HG03432 (cell line): ENCODE data around the gene S100A7A.
"Not testable (repeated sequence)": the region's sequence is repeated elsewhere in the genome, so short reads cannot be mapped to it uniquely, and the experiment has no call there.

ENCODE experiments used
- ATAC-seq: cut with Tn5 transposase; IDR thresholded peaks from one replicate; pipeline ENCODE4 v1.9.1; 2021; ENCODE audit warnings: mild to moderate bottlenecking, moderate library complexity; ENCODE audit not compliant: unreplicated experiment

Gene S100A7A

GRCh38 chr1:153419436-153419793 is 3.1 kb downstream of the S100A7A start:
- ATAC-seq, result not testable (repeated sequence)

DNA sequence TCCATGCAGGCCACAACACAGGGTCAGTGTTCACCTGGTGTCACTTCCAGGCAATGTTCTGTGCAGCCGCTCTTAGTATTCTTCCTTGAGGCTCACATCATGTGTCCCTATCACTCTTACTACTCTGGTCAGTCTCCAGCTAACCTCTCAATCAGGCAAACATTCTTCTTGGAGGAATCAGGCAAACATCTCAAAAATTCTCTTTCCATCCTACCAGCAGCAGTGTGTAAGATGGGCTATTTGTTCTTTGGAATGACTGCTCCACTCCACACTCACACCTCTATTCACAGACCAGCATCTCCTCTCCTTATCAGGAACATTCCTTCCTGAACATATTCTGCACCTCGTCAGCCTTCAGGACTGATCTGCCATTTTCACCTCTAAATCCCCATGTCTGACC is 4.0 kb downstream of the S100A7A start:
- ATAC-seq, result no peak

DNA sequence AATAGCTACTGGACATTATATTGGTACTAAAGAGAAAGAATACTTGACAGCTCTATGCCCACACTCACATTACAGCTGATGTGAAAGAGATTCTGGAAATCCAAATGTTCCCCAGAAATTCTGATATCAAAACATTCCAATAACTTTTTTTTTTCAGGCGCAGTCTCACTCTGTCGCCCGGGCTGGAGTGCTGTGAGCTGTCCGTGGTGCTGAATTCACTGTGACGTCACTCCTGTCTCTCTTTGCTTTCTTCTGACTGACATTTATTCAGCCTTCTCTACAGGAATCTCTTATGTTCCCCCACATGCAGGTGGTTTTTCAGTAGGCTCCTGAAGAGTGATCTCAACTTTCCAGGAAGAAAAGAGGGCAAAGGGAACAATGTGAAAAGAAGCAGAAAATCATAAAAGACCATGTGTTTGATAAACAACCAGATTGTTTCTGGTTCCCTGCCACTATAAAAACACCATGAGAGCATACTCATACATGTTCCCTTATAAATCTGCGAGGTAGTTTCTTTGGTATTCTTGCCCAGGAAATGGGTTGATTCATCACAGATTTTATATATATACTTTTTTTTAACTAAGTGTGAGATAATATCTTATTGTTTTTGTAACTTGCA is 6.2 kb downstream of the S100A7A start:
- ATAC-seq, result no peak

- ATAC-seq, result no peak
These were observed 10.5 kb downstream of the S100A7A start for GRCh38 chr1:153426809-153427208.

GRCh38 chr1:153428073-153428638 is 11.8 kb downstream of the S100A7A start:
- no peak for ATAC-seq

- ATAC-seq, result no peak
These were observed 12.5 kb downstream of the S100A7A start for GRCh38 chr1:153428791-153429190.

DNA sequence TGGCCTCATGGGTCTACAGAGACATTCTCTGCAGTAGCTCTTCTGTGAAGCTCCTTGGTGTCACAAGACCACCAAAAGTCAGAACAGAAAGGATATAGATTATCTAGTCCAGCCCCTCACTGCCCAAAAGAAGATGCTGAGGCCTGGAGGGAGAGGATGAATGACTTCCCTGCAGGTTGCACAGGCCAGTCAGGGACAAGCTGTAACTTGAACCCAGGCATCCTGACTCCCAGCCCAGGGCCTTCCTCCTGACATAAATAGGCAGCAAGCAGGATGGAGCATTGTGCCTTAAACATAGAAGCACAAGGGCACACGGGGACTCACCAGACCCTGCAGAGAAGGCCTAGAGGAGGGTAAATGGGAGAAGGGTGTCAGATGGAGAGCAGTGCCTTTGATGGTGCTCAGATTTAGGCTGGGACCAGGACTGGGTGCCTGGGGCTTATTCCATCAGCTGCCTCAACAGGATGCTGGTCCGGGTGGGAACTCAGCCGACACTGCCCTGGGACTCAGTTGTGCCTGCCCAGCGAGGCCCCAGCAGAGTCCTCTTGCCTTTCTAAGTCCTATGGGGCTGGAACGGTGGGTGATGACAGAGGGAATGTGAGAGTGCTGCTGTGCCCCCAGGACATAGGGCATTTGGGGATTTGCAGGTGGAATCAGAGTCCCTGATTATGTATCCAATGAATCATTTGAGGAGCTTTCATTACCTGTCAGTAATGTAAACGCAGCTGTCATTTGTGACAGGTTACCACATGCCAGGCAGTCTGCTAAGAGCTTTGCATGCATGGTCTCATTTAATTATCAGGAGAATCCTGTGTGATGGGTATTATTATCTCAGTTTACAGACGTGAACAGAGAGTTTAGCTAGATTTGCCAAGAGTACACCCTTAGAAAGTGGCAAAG is 13.2 kb downstream of the S100A7A start:
- no peak for ATAC-seq

DNA sequence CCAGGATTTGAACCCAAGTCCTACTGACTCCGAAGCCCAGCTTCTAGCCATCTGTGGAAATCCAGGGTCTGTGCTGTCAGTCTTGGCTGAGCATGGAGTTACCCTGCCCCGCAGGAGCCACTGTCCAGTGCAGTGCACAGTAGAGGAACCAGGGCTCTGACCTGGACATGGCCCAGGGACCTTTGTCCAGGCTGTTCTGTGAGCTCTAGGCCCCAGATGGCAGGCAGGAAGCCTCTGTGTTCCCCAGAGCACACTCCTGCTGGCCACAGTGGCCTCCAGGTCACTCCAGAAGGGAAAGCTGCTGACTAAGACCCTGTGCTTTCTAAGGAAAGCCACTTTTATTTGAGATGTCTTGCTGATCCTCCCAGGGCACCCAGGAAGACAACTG is 13.8 kb downstream of the S100A7A start:
- ATAC-seq, result no peak

- ATAC-seq, result no peak
These were observed 14.2 kb downstream of the S100A7A start for GRCh38 chr1:153430561-153430960.

- no peak for ATAC-seq
These were observed 14.7 kb downstream of the S100A7A start for GRCh38 chr1:153431002-153431401.

DNA sequence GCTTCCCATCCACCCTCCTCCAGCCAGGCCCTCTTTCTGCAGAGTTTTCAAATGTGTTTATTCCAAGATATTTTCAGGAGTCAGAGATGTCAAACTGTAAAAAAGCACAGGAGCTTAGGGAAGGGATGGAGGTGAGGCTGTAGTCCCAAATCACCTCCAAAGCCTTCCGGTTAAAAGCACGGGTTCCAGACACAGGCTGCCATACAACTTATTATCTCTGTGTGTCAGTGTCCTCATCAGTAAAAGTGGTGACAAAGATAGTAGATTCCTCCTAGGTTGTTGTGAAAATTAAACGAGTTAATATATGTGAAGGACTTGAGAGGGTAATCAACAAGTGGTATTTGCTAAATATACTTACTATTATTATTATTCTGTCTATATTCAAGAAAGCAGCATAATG is 15.1 kb downstream of the S100A7A start:
- ATAC-seq, result no peak

GRCh38 chr1:153431928-153432327 is 15.6 kb downstream of the S100A7A start:
- ATAC-seq, result no peak

DNA sequence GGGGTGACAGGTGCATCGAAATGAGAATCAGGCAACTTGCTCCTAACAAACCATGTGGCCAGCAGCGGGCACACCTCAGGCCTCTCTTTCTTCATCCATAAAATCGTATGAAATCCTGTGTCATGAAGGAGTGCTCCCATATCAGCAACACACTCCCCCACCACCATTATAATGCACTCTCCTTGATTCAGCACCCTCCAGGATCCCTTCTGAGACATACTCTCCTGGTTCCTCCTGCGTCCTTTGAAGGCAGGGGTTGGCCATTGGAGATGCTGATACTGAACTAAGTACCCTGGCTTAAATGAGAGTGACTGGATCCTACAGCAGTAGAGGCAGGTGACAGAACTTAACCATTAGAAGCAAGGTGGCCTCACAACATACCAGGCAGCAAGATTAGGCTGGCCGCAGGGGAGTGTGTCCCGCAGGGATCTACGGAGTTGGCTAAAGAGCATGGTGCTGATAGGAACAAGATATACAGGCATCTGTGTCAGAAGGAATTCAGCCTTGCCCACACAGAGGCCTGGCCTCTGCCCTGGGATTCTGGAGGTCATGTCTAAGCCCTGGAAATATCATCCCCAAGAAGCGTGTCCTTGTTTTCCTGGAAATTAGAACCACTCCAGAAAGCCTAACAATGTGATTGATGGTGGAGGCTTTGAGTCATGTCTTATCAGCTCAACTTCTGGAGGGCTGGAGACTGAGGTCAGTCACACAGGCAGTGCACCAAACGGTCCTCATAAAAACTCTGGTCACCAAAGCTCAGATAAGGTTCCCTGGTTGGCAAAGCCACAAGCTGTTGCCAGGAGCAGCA is 16.8 kb downstream of the S100A7A start:
- no peak for ATAC-seq

- ATAC-seq, result no peak
These were observed 18.6 kb downstream of the S100A7A start for GRCh38 chr1:153434746-153435455.

DNA sequence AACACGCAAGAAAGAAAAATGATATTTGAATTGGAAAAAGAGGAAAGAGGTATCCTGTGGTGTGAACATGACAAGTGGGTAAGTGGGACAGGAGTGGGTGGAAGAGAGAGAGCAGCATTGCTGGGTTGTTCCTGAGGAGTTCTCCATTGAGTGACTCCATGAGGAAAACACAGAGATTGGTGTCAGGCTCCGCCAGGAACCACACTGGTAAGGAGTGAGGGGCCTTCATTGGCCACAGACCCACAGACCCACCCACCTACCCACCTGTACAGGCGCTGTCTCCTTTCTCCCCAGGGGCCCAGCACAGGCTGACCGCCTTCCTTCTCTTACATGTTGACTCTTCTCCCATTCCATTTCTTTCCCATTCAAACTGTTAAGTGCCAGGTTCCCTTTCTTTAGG is 20.9 kb downstream of the S100A7A start:
- ATAC-seq, result no peak

DNA sequence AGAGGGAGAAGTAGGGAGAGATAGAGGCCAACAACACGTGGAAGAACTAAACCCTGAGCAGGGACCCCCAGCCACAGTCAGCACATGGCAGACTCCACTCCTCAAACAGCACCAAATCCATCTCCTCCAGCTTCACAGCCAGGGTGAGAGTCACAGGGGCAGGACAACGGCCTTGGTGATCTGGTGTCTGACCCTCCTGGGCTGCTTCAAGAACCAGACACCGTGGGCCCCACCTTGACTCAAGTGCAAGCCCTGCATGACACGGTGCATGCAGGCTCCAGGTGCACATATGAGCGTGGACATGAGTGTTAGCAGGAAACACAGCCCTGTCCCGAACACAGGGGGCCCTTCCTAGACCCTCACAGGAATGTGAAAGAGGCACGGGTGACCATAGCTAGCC is 22.3 kb downstream of the S100A7A start:
- no peak for ATAC-seq

GRCh38 chr1:153439273-153439672 is 23.0 kb downstream of the S100A7A start:
- ATAC-seq, result no peak

- no peak for ATAC-seq
These were observed 25.0 kb downstream of the S100A7A start for GRCh38 chr1:153441238-153441755.

DNA sequence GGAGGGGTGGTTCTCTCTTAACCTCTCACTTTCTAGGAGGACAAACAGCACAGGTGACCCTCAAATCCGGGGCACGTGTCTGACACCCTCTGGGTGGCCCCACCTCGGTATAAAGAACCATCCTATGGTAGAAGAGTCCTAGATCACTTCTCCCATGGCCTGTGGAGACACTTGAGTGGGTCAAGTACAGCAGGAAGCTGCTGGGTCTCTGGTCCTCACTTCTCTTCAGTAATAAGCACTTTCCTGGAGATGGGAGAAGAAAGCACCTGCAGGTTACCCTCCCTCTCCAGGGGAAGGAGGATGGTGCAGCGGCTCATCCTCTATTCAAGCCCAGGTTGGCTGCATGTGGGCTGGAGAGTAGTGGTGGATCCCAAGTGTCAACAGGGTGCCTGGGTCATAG is 27.2 kb downstream of the S100A7A start:
- no peak for ATAC-seq

DNA sequence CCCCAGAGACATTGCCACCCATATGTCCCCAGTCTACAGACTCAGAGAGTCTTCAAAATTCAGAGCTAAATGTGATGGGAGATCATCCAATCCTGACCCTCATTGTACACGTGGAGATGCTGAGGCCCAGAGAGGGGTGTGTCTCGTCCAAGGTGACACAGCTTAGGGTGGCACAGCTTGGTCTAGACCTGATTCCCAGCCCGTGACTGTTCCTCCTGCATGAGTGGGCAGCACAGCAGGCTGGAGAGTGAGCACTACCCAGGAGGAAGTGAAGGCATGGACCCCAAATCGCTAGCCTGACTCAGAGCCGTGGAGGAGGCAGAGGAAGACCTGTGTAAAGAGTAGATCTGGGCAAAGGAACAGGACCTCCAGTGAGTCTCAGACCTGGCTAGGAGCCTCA is 27.8 kb downstream of the S100A7A start:
- ATAC-seq, result no peak
